H1 (cell line): ENCODE results near the gene SMIM5.

ENCODE experiments used
- ATF3 ChIP-seq: IDR thresholded peaks from 2 replicates; pipeline ENCODE4 v1.6.1; 2011; ENCODE audit warnings: low read depth, mild to moderate bottlenecking, low read length; ENCODE audit not compliant: insufficient read depth
- BCL11A ChIP-seq, 2 experiments: IDR thresholded peaks; one replicate each; pipeline ENCODE4 v1.6.1; 2011; ENCODE audit warnings: low read depth in 2 of 2, low read length in 2 of 2, mild to moderate bottlenecking in 2 of 2
- CHD1 ChIP-seq: IDR thresholded peaks from 2 replicates; pipeline ENCODE4 v1.6.1; 2012; ENCODE audit warnings: low read depth, low read length, improper control_type of control experiment
- EP300 ChIP-seq, 2 experiments: IDR thresholded peaks; 1 replicate in 1 of 2; 2 replicates in 1 of 2; pipeline ENCODE4 v1.6.1; 2011 to 2012; ENCODE audit warnings: low read depth in 2 of 2, low read length in 2 of 2, mild to moderate bottlenecking in 2 of 2, borderline replicate concordance in 1 of 2, inconsistent platforms in 1 of 2, moderate library complexity in 1 of 2
- GABPA ChIP-seq: IDR thresholded peaks from 2 replicates; pipeline ENCODE4 v1.6.1; 2011; ENCODE audit warnings: mild to moderate bottlenecking, low read length, moderate library complexity, borderline replicate concordance; ENCODE audit not compliant: insufficient read depth
- MAX ChIP-seq: IDR thresholded peaks from 2 replicates; pipeline ENCODE4 v1.6.1; 2012; ENCODE audit warnings: inconsistent platforms
- POLR2A ChIP-seq, 2 experiments: IDR thresholded peaks; 1 replicate in 1 of 2; 2 replicates in 1 of 2; pipeline ENCODE4 v1.6.1; 2011; ENCODE audit warnings: low read depth in 2 of 2, low read length in 2 of 2, mild to moderate bottlenecking in 2 of 2; ENCODE audit errors: control extremely low read depth in 1 of 2
- TF ChIP-seq, protein P1 (sequence below), 3 experiments: IDR thresholded peaks; 1 replicate in 2 of 3; 2 replicates in 1 of 3; pipeline versions ENCODE4 v1.5.1 to v1.6.1; 2011; ENCODE audit warnings: low read length in 3 of 3, mild to moderate bottlenecking in 3 of 3, inconsistent platforms in 2 of 3, low read depth in 1 of 3, moderate library complexity in 1 of 3; ENCODE audit not compliant: insufficient read depth in 1 of 3; ENCODE audit errors: control extremely low read depth in 1 of 3

DNA sequence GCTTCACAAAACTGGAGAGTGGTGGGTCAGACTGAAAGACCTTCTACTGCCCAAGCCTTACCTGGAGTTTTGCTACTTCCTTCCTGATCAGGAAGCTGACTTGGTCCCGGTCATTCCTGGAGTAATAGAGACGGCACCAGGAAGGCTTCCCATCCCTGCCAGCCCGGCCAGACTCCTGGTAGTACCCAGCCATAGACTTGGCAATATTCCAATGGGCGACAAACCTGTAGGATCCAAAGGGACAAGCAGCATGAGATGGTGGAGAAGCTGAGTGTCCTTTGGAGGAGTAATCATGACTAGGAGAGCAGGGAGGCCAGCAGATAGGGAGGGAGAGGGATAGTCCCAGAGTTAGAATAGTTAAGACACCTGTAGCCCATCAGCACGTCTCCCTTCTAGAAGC lies 25.0 kb downstream of the SMIM5 start:
- TF ChIP-seq BCL11A (IDR thresholded peaks at IDR 0.05; ENCODE audit: low read depth in 2 of 2, low read length in 2 of 2) (no peak), POLR2A (IDR thresholded peaks at IDR 0.05; ENCODE audit: control extremely low read depth in 1 of 2, low read depth in 2 of 2, low read length in 2 of 2) (no peak), EP300 (IDR thresholded peaks at IDR 0.05; ENCODE audit: borderline replicate concordance in 1 of 2, low read depth in 2 of 2, low read length in 2 of 2) (no peak), CHD1 (no peak), MAX (no peak), ATF3 (no peak), GABPA (no peak)
- TF ChIP-seq, protein P1, sequence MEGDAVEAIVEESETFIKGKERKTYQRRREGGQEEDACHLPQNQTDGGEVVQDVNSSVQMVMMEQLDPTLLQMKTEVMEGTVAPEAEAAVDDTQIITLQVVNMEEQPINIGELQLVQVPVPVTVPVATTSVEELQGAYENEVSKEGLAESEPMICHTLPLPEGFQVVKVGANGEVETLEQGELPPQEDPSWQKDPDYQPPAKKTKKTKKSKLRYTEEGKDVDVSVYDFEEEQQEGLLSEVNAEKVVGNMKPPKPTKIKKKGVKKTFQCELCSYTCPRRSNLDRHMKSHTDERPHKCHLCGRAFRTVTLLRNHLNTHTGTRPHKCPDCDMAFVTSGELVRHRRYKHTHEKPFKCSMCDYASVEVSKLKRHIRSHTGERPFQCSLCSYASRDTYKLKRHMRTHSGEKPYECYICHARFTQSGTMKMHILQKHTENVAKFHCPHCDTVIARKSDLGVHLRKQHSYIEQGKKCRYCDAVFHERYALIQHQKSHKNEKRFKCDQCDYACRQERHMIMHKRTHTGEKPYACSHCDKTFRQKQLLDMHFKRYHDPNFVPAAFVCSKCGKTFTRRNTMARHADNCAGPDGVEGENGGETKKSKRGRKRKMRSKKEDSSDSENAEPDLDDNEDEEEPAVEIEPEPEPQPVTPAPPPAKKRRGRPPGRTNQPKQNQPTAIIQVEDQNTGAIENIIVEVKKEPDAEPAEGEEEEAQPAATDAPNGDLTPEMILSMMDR (IDR thresholded peaks at IDR 0.05; ENCODE audit: control extremely low read depth in 1 of 3, insufficient read depth in 1 of 3, low read depth in 1 of 3, low read length in 3 of 3), result no peak
